Sigmoid colon (tissue), 7 donors: ENCODE results near the gene TTLL3. TPM values are rescaled to one million over a fixed set of nuclear protein-coding genes. Genes with fewer than 3 reads are reported as not detected.

ENCODE experiments used
- DNase-seq: peaks from one replicate; pipeline ENCODE4 v3.0.0-alpha.2; 2019
- H3K27ac ChIP-seq, 4 donors: fragments of 200-600 bp; sonication (generic); one replicate each; pipeline ENCODE4 v1.5.1; 2016 to 2019; ENCODE audit warnings: mild to moderate bottlenecking in 1 of 4
- H3K27me3 ChIP-seq, 3 donors: fragments of 200-600 bp; sonication (generic); one replicate each; pipeline ENCODE4 v1.5.1; 2019; ENCODE audit warnings: mild to moderate bottlenecking in 1 of 3
- H3K36me3 ChIP-seq, 4 donors: fragments of 200-600 bp; sonication (generic); one replicate each; pipeline ENCODE4 v1.5.1; 2016 to 2019
- H3K4me1 ChIP-seq, 4 donors: fragments of 200-600 bp; sonication (generic); one replicate each; pipeline ENCODE4 v1.5.1; 2017 to 2019
- H3K4me3 ChIP-seq, 4 donors: fragments of 200-600 bp; sonication (generic); one replicate each; pipeline ENCODE4 v1.5.1; 2017 to 2019; ENCODE audit warnings: mild to moderate bottlenecking in 2 of 4, moderate library complexity in 1 of 4
- H3K9me3 ChIP-seq, 4 donors: fragments of 200-600 bp in 3 of 4; sonication (generic) in 3 of 4; one replicate each; pipeline versions ENCODE4 v1.5.1 to v1.6.1; 2013 to 2019
- CTCF ChIP-seq, 4 experiments: fragments of 450-650 bp in 3 of 4; fragments of 200-600 bp in 1 of 4; IDR thresholded peaks; one replicate each; pipeline ENCODE4 v1.5.1; 2016 to 2019; ENCODE audit warnings: antibody characterized with exemption in 4 of 4, mild to moderate bottlenecking in 3 of 4, moderate library complexity in 2 of 4
- EP300 ChIP-seq, 4 donors: sonication (generic); formaldehyde crosslinking; IDR thresholded peaks; one replicate each; pipeline ENCODE4 v1.6.1; 2017; ENCODE audit warnings: antibody characterized with exemption in 4 of 4
- POLR2A ChIP-seq, 2 donors: fragments of 450-650 bp; IDR thresholded peaks; one replicate each; pipeline ENCODE4 v1.6.1; 2016; ENCODE audit warnings: antibody characterized with exemption in 2 of 2, mild to moderate bottlenecking in 2 of 2, moderate library complexity in 2 of 2
- POLR2AphosphoS5 ChIP-seq, 4 donors: sonication (generic); formaldehyde crosslinking; IDR thresholded peaks; one replicate each; pipeline ENCODE4 v1.6.1; 2017; ENCODE audit warnings: antibody characterized with exemption in 4 of 4
- WGBS, 2 donors: extraction: QIAGEN DNeasy Blood & Tissue Kit; methylation state at CpG; one replicate each; pipeline ENCODE4 v1.1.7; 2013; 5-methylcytosine and 5-hydroxymethylcytosine counted together
- intact Hi-C: fragments of 100-400 bp; cut with DNase I; formaldehyde crosslinking; loops from one replicate; pipeline ENCODE4 v1.15.1; 2023
- polyA plus RNA-seq, 3 donors: library from polyadenylated mRNA; stranded (reverse); fragments of 200-250 nt; gene quantifications; one replicate each; pipeline ENCODE4 v1.2.3, GENCODE V29; 2013
- total RNA-seq, 4 donors: library from RNA; depleted of rRNA; stranded (reverse); fragments of >200 nt; gene quantifications; one replicate each; pipeline ENCODE4 v1.1.0, GENCODE V29; 2016
- donor health status: healthy with polysubstance abuse.
- donor health status: Bipolar disorder and iron deficiency.
- donor health status: healthy.

Gene TTLL3
- total and polyA plus RNA-seq, 7 donors, result 4.4 to 117 (median 35.3) TPM

GRCh38 chr3:9780458-9780812 is 29.6 kb upstream of the TTLL3 start:
- no peak for DNase-seq
- Histone ChIP-seq H3K27ac (peak overlapping the region in 3 of 4 donors; percentile 1 to 45 (median 9)), H3K4me3 (no peak overlapping the region), H3K4me1 (peaks cover 0 to 9% (median 7%) of the 10 kb centered on the region in 4 donors), H3K36me3 (peaks cover 24 to 64% (median 32%) of the 10 kb centered on the region in 4 donors), H3K27me3 (no peaks in the 10 kb centered on the region), H3K9me3 (no peaks in the 10 kb centered on the region)
- intact Hi-C loops, result no loop called here
- WGBS, 2 donors, result 65 to 83% methylated on average over 10 of the region's 10 CpGs
- TF ChIP-seq POLR2AphosphoS5 (IDR thresholded peaks at IDR 0.05) (no peak), EP300 (IDR thresholded peaks at IDR 0.05) (no peak), POLR2A (IDR thresholded peaks at IDR 0.05) (no peak), CTCF (IDR thresholded peaks at IDR 0.05) (no peak)

DNA sequence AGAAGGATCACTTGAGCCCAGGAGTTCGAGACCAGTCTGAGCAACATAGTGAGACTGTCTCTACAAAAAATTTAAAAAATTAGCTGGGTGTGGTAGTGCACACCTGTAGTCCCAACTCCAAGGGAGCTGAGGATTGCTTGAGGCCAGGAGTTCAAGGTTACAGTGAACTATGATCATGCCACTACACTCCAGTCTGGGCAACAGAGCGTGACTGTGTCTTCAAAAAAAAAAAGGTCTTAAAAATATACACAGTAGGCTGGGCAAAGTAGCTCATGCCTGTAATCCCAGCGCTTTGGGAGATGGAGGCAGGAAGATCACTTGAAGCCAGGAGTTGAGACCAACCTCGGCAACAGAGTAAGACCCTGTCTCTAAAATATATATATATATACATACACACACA is 29.2 kb upstream of the TTLL3 start:
- intact Hi-C loops, result no loop called here
- DNase-seq, result no peak
- Histone ChIP-seq H3K4me3 (no peak overlapping the region), H3K27me3 (no peaks in the 10 kb centered on the region), H3K4me1 (peaks cover 0 to 9% (median 7%) of the 10 kb centered on the region in 4 donors), H3K27ac (no peak overlapping the region), H3K36me3 (peaks cover 24 to 69% (median 33%) of the 10 kb centered on the region in 4 donors), H3K9me3 (no peaks in the 10 kb centered on the region)
- WGBS, 2 donors, result 86 to 87% methylated on average over 4 of the region's 4 CpGs
- TF ChIP-seq EP300 (IDR thresholded peaks at IDR 0.05) (no peak), POLR2AphosphoS5 (IDR thresholded peaks at IDR 0.05) (no peak)

- Histone ChIP-seq H3K9me3 (no peaks in the 10 kb centered on the region), H3K27me3 (no peaks in the 10 kb centered on the region), H3K4me3 (no peak overlapping the region), H3K36me3 (peaks cover 24 to 75% (median 36%) of the 10 kb centered on the region in 4 donors), H3K27ac (no peak overlapping the region), H3K4me1 (peaks cover 0 to 9% (median 7%) of the 10 kb centered on the region in 4 donors)
- intact Hi-C loops, result no loop called here
- no peak for DNase-seq
- 68 to 90% methylated on average over 1 of the region's 1 CpG for WGBS, 2 donors
- TF ChIP-seq POLR2A (IDR thresholded peaks at IDR 0.05) (no peak), POLR2AphosphoS5 (IDR thresholded peaks at IDR 0.05) (no peak), EP300 (IDR thresholded peaks at IDR 0.05) (no peak), CTCF (IDR thresholded peaks at IDR 0.05) (no peak)
These were observed 28.5 kb upstream of the TTLL3 start for GRCh38 chr3:9781551-9781950.

DNA sequence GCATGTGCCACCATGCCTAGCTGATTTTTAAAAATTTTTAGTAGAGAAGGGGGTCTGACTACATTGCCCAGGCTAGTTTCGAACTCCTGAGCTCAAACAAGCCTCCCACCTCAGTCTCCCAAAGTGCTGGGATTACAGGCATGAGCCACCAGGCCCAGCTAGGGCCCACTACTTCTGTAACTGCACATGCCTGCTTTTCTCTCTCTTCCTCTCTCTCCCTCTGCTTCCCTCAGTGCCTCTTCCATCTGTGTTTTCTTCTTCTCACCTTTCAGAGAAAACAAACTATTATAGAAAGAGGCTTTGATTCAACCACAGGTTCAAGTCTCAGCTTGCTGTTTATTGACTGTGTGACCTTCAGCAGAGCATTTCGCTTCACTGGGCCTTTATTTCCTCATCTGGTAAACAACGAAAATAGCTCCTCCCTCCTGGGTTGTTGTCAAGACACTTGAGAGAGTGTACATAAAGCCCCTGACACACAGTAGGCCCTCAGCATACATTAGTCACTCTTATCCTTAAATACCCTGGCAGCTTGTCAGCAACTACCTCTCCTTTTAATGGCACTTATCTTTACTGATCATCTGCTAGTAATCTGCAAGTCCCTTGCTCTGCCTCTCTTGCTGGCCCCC is 28.0 kb upstream of the TTLL3 start:
- TF ChIP-seq POLR2A (IDR thresholded peaks at IDR 0.05), result no peak
- TF ChIP-seq CTCF (IDR thresholded peaks at IDR 0.05), result no peak
- no peak for TF ChIP-seq POLR2AphosphoS5 (IDR thresholded peaks at IDR 0.05)
- TF ChIP-seq EP300 (IDR thresholded peaks at IDR 0.05), result no peak
- H3K4me1 ChIP-seq, result peaks cover 0 to 9% (median 7%) of the 10 kb centered on the region in 4 donors
- 64 to 70% methylated on average over 3 of the region's 3 CpGs for WGBS, 2 donors
- H3K27me3 ChIP-seq, result no peaks in the 10 kb centered on the region
- H3K36me3 ChIP-seq, result peaks cover 24 to 80% (median 39%) of the 10 kb centered on the region in 4 donors
- intact Hi-C loops, result no loop called here
- no peak overlapping the region for H3K4me3 ChIP-seq
- no peaks in the 10 kb centered on the region for H3K9me3 ChIP-seq
- no peak overlapping the region for H3K27ac ChIP-seq
- DNase-seq, result no peak

DNA sequence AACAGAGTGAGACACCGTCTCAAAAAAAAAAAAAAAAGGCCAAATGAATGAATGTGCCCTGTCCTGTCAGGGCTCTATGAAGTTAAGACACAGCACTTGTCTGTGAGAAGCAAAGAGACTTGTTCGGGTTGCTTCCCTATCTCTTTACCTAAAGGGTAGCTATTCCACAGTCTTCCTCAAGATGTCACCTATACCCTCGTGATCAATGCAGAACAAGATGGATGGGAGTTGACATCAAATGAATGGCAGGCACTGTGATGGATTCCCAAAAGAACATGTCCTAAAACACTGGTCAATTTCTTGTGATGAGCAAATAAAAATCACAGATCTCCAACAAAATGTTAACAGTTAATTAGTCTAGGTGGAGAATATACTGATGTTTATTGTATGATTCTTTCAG is 27.3 kb upstream of the TTLL3 start:
- TF ChIP-seq POLR2A (IDR thresholded peaks at IDR 0.05) (no peak), EP300 (IDR thresholded peaks at IDR 0.05) (no peak), POLR2AphosphoS5 (IDR thresholded peaks at IDR 0.05) (no peak), CTCF (IDR thresholded peaks at IDR 0.05) (no peak)
- 40 to 63% methylated on average over 3 of the region's 3 CpGs for WGBS, 2 donors
- Histone ChIP-seq H3K36me3 (peaks cover 24 to 87% (median 45%) of the 10 kb centered on the region in 4 donors), H3K4me1 (peaks cover 0 to 9% (median 7%) of the 10 kb centered on the region in 4 donors), H3K4me3 (no peak overlapping the region), H3K27ac (no peak overlapping the region), H3K27me3 (no peaks in the 10 kb centered on the region), H3K9me3 (no peaks in the 10 kb centered on the region)
- intact Hi-C loops, result no loop called here
- DNase-seq, result no peak
